B cell (primary cell): ENCODE data around the gene RAD51B. TPM values are rescaled to one million over a fixed set of nuclear protein-coding genes. Genes with fewer than 3 reads are reported as not detected.
"Not testable (repeated sequence)": the region's sequence is repeated elsewhere in the genome, so short reads cannot be mapped to it uniquely, and the experiment has no call there.

Experiments
- ATAC-seq: fragments of 200-7000 bp; cut with Tn5 transposase; one replicate; pipeline ENCODE4 v1.10.0; 2021; ENCODE audit warnings: low read depth, mild to moderate bottlenecking, moderate number of reproducible peaks, moderate library complexity
- CTCF ChIA-PET: fragments of 350-600 bp; sonication (Branson Sonifier 250); formaldehyde crosslinking; loops from one replicate; lab custom pipeline; 2021; ENCODE audit warnings: antibody characterized with exemption, inconsistent platforms; lab: Charles Lee
- POLR2A ChIA-PET: fragments of 350-600 bp; sonication (Branson Sonifier 250); formaldehyde crosslinking; loops from one replicate; lab custom pipeline; 2021; ENCODE audit warnings: antibody characterized with exemption; lab: Charles Lee
- DNase-seq: peaks from one replicate; pipeline ENCODE4 v3.0.0; 2013
- H2AFZ ChIP-seq: 2 replicates; pipeline ENCODE4 v1.6.1; 2012; ENCODE audit warnings: mild to moderate bottlenecking, low read depth, low read length; ENCODE audit not compliant: insufficient read depth, poor library complexity, severe bottlenecking
- H3K27ac ChIP-seq, 2 donors: 1 replicate in 1 of 2; 2 replicates in 1 of 2; pipeline ENCODE4 v1.5.1; 2012 to 2013; ENCODE audit warnings: low read length in 2 of 2, mild to moderate bottlenecking in 2 of 2, moderate library complexity in 1 of 2
- H3K27me3 ChIP-seq, 4 experiments: fragments of 200-600 bp in 1 of 4; sonication (generic) in 1 of 4; replicated peaks in 1 of 4; 1 replicate in 2 of 4; 2 replicates in 2 of 4; pipeline versions ENCODE4 v1.6.1 to v1.7.0; 2013 to 2016; ENCODE audit warnings: low read length in 3 of 4, mild to moderate bottlenecking in 2 of 4, mixed read lengths in 1 of 4, moderate library complexity in 1 of 4; ENCODE audit not compliant: insufficient read depth in 4 of 4, control insufficient read depth in 3 of 4; ENCODE audit errors: control extremely low read depth in 1 of 4
- H3K36me3 ChIP-seq, 2 experiments: replicated peaks in 1 of 2; 1 replicate in 1 of 2; 2 replicates in 1 of 2; pipeline versions ENCODE4 v1.6.1 to v1.7.1; 2013; ENCODE audit warnings: low read length in 1 of 2; ENCODE audit not compliant: insufficient read depth in 2 of 2, control insufficient read depth in 1 of 2; ENCODE audit errors: control extremely low read depth in 1 of 2, extremely low read depth in 1 of 2
- H3K4me1 ChIP-seq, 2 donors: fragments of 200-600 bp in 1 of 2; sonication (generic) in 1 of 2; 1 replicate in 1 of 2; 2 replicates in 1 of 2; pipeline versions ENCODE4 v1.5.1 to v1.6.1; 2013 to 2017; ENCODE audit warnings: low read length in 2 of 2; ENCODE audit not compliant: control insufficient read depth in 2 of 2, insufficient read depth in 2 of 2
- H3K4me2 ChIP-seq: replicated peaks from 2 replicates; pipeline ENCODE3; 2012; ENCODE audit warnings: mild to moderate bottlenecking, low read depth, low read length; ENCODE audit not compliant: poor library complexity, severe bottlenecking
- H3K4me3 ChIP-seq, 5 experiments: fragments of 200-600 bp in 1 of 5; sonication (generic) in 1 of 5; 1 replicate in 3 of 5; 2 replicates in 2 of 5; pipeline versions ENCODE4 v1.5.1 to v1.7.0; 2011 to 2016; ENCODE audit warnings: low read length in 4 of 5, mild to moderate bottlenecking in 4 of 5, low read depth in 2 of 5, control low read depth in 1 of 5, moderate library complexity in 1 of 5; ENCODE audit not compliant: insufficient read depth in 1 of 5; ENCODE audit errors: control extremely low read depth in 1 of 5, extremely low read depth in 1 of 5
- H3K79me2 ChIP-seq: fragments of 200-600 bp; sonication (generic); one replicate; pipeline ENCODE4 v1.6.0; 2016; ENCODE audit warnings: low read length; ENCODE audit not compliant: control insufficient read depth, insufficient read depth
- H3K9ac ChIP-seq: fragments of 200-600 bp; sonication (generic); 2 replicates; pipeline ENCODE4 v1.6.1; 2017; ENCODE audit warnings: mild to moderate bottlenecking, low read length, moderate library complexity
- H3K9me3 ChIP-seq, 3 donors: one replicate each; pipeline versions ENCODE4 v1.6.1 to v1.7.1; 2013; ENCODE audit warnings: low read length in 2 of 3; ENCODE audit not compliant: control insufficient read depth in 2 of 3, insufficient read depth in 1 of 3; ENCODE audit errors: control extremely low read depth in 1 of 3
- H4K20me1 ChIP-seq: 2 replicates; pipeline ENCODE4 v1.6.0; 2012; ENCODE audit warnings: mild to moderate bottlenecking, low read length; ENCODE audit not compliant: insufficient read depth, control insufficient read depth, poor library complexity, severe bottlenecking
- H3K27ac Mint-ChIP-seq: one replicate; pipeline ENCODE4 v1.8.0; 2021; ENCODE audit warnings: mixed read lengths
- H3K27me3 Mint-ChIP-seq: one replicate; pipeline ENCODE4 v1.8.0; 2021; ENCODE audit warnings: mixed read lengths
- H3K4me1 Mint-ChIP-seq: one replicate; pipeline ENCODE4 v1.8.0; 2021; ENCODE audit warnings: mixed read lengths
- H3K4me3 Mint-ChIP-seq: one replicate; pipeline ENCODE4 v1.8.0; 2021; ENCODE audit warnings: mixed read lengths
- H3K9me3 Mint-ChIP-seq: one replicate; pipeline ENCODE4 v1.8.0; 2022; ENCODE audit warnings: mixed read lengths; ENCODE audit not compliant: insufficient read depth
- EZH2 ChIP-seq: IDR thresholded peaks from 2 replicates; pipeline ENCODE4 v1.6.1; 2012; ENCODE audit warnings: borderline replicate concordance, low read depth, mild to moderate bottlenecking, moderate library complexity, low read length; ENCODE audit not compliant: insufficient read depth, poor library complexity, severe bottlenecking
- WGBS: methylation state at CpG from one replicate; pipeline ENCODE4 v1.1.5; 2013; ENCODE audit warnings: missing lambda C conversion rate; ENCODE audit not compliant: insufficient coverage; 5-methylcytosine and 5-hydroxymethylcytosine counted together
- intact Hi-C: fragments of 100-400 bp; cut with micrococcal nuclease; formaldehyde crosslinking; loops from one replicate; pipeline ENCODE4 v1.10.0; 2022
- polyA plus RNA-seq: library from polyadenylated mRNA; depleted of rRNA; stranded (reverse); fragments of >200 nt; gene quantifications from 2 replicates; pipeline ENCODE4 v1.2.3, GENCODE V29; 2012
- total RNA-seq, 2 donors: library from RNA; stranded (reverse); fragments of 120-200 nt in 1 of 2; gene quantifications; 1 replicate in 1 of 2; 2 replicates in 1 of 2; pipeline versions ENCODE4 v1.2.3 to v1.2.4, GENCODE V29; 2013 to 2022
- TF ChIP-seq, protein P1 (sequence below): fragments of 200-600 bp; IDR thresholded peaks from one replicate; pipeline ENCODE4 v1.8.0; 2022; ENCODE audit warnings: antibody characterized with exemption, mild to moderate bottlenecking

Gene RAD51B
- total and polyA plus RNA-seq, 2 donors (not counting 1 experiment from before 2014, with no cell fraction given) = 6.5 to 60.6 TPM

DNA sequence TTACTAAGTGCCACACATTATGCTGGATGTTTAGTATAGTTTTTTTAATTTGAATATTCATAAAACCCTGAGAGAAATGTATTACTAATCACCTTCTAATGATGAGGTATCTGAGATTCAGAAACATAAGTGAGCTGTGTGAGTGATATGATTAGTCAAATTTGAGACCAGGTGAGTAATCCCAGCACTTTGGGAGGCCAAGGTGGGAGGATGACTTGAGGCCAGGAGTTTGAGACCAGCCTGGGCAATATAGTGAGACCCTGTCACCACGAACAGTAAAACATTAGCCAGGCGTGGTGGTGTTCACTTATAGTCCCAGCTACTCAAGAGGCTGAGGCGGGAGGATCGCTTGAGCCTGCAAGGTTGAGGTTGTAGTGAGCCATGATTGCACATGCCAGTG lies 438.4 kb downstream of the RAD51B start:
- no peak for ATAC-seq
- Histone ChIP-seq H3K9ac (no peak overlapping the region), H2AFZ (no peak overlapping the region), H3K4me3 (no peak overlapping the region), H3K27ac (no peak overlapping the region), H3K27me3 (no peaks in the 10 kb centered on the region), H4K20me1 (no peaks in the 10 kb centered on the region), H3K4me2 (no peak overlapping the region), H3K9me3 (no peaks in the 10 kb centered on the region), H3K36me3 (no peaks in the 10 kb centered on the region), H3K4me1 (peaks cover 40 to 55% of the 10 kb centered on the region in 2 donors), H3K79me2 (peaks cover 24% of the 10 kb centered on the region)
- Mint-ChIP-seq H3K9me3 (no peaks in the 10 kb centered on the region), H3K4me3 (no peak overlapping the region), H3K27ac (no peak overlapping the region), H3K4me1 (peaks cover 70% of the 10 kb centered on the region), H3K27me3 (no peaks in the 10 kb centered on the region)
- DNase-seq = no peak
- POLR2A ChIA-PET = interaction anchor here (0.6 to 0.8 kb wide), 3 partner anchors 26 to 117 kb away, joined by 3 read pairs; no protein-coding TSS in a partner anchor
- no peak for TF ChIP-seq EZH2
- TF ChIP-seq, protein P1, sequence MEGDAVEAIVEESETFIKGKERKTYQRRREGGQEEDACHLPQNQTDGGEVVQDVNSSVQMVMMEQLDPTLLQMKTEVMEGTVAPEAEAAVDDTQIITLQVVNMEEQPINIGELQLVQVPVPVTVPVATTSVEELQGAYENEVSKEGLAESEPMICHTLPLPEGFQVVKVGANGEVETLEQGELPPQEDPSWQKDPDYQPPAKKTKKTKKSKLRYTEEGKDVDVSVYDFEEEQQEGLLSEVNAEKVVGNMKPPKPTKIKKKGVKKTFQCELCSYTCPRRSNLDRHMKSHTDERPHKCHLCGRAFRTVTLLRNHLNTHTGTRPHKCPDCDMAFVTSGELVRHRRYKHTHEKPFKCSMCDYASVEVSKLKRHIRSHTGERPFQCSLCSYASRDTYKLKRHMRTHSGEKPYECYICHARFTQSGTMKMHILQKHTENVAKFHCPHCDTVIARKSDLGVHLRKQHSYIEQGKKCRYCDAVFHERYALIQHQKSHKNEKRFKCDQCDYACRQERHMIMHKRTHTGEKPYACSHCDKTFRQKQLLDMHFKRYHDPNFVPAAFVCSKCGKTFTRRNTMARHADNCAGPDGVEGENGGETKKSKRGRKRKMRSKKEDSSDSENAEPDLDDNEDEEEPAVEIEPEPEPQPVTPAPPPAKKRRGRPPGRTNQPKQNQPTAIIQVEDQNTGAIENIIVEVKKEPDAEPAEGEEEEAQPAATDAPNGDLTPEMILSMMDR = no peak
- CTCF ChIA-PET = interaction anchor here (4.1 kb wide), 1 partner anchor 8 kb away, joined by 26 read pairs; no protein-coding TSS in a partner anchor
- intact Hi-C loops = no loop called here
- WGBS = 94% methylated on average over 3 of the region's 4 CpGs

DNA sequence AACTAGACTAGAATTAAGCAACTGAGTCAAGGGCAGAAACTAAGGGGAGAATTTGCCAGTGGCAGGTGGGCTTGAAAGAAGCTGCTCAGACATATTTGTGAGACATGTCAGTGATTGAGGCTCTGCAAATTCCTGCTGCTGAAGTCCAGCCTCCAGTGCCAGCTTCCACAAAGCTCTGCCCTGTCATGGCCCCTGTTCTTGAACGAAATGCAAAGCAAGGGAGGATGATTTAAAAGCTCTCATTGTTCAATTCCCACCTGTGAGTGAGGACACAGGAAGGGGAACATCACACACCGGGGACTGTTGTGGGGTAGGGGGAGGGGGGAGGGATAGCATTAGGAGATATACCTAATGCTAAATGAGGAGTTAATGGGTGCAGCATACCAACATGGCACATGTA lies 439.4 kb downstream of the RAD51B start:
- H3K4me1 Mint-ChIP-seq = peaks cover 69% of the 10 kb centered on the region
- CTCF ChIA-PET = interaction anchor here (0.5 to 4.1 kb wide), 6 partner anchors 9 to 585 kb away, joined by 3 to 26 read pairs (median 5); no protein-coding TSS in a partner anchor
- H3K4me3 ChIP-seq, H3K27ac Mint-ChIP-seq, H3K36me3 ChIP-seq, H4K20me1 ChIP-seq, POLR2A ChIA-PET, intact Hi-C loops, DNase-seq, H3K9me3 Mint-ChIP-seq, H3K9ac ChIP-seq, H3K4me3 Mint-ChIP-seq, H3K27ac ChIP-seq, H3K4me2 ChIP-seq, H2AFZ ChIP-seq, ATAC-seq, H3K9me3 ChIP-seq, H3K27me3 Mint-ChIP-seq, H3K27me3 ChIP-seq: not testable (repeated sequence)
- peaks cover 42 to 56% of the 10 kb centered on the region in 2 donors for H3K4me1 ChIP-seq
- WGBS = no CpG with 5 or more reads among the region's 2 CpGs
- peaks cover 22% of the 10 kb centered on the region for H3K79me2 ChIP-seq
